Heart right ventricle (tissue), 16 donors: ENCODE data around the gene ZNRD2. TPM values are rescaled to one million over a fixed set of nuclear protein-coding genes. Genes with fewer than 3 reads are reported as not detected.

Experiments used
- ATAC-seq, 8 donors: fragments of 200-7000 bp; cut with Tn5 transposase; one replicate each; pipeline ENCODE4 v1.9.1; 2020; ENCODE audit warnings: mild to moderate bottlenecking in 8 of 8, moderate library complexity in 8 of 8, moderate number of reproducible peaks in 1 of 8
- DNase-seq, 2 donors: peaks; one replicate each; pipeline ENCODE4 v3.0.0-alpha.2; 2020
- H3K27ac ChIP-seq, 10 donors: fragments of 200-600 bp; sonication (generic) in 2 of 10; one replicate each; pipeline versions ENCODE4 v1.5.0 to v1.8.0; 2020 to 2022; ENCODE audit warnings: mild to moderate bottlenecking in 3 of 10
- H3K27me3 ChIP-seq, 7 donors: fragments of 200-600 bp; one replicate each; pipeline ENCODE4 v1.8.0; 2021 to 2022; ENCODE audit warnings: mild to moderate bottlenecking in 2 of 7
- H3K36me3 ChIP-seq, 9 donors: fragments of 200-600 bp; sonication (generic) in 1 of 9; one replicate each; pipeline versions ENCODE4 v1.5.0 to v1.8.0; 2020 to 2022; ENCODE audit warnings: mild to moderate bottlenecking in 2 of 9
- H3K4me1 ChIP-seq, 9 donors: fragments of 200-600 bp; sonication (generic) in 1 of 9; one replicate each; pipeline versions ENCODE4 v1.5.0 to v1.8.0; 2020 to 2022; ENCODE audit warnings: mild to moderate bottlenecking in 4 of 9
- H3K4me3 ChIP-seq, 10 donors: fragments of 200-600 bp; sonication (generic) in 2 of 10; one replicate each; pipeline versions ENCODE4 v1.5.0 to v1.8.0; 2020 to 2022; ENCODE audit warnings: mild to moderate bottlenecking in 7 of 10, moderate library complexity in 2 of 10
- H3K9me3 ChIP-seq, 11 donors: fragments of 200-600 bp in 10 of 11; sonication (generic) in 2 of 11; one replicate each; pipeline versions ENCODE4 v1.5.0 to v1.8.0; 2013 to 2022; ENCODE audit warnings: mild to moderate bottlenecking in 2 of 11, control low read depth in 1 of 11, moderate library complexity in 1 of 11
- WGBS, 2 donors: extraction: QIAGEN DNeasy Blood & Tissue Kit; methylation state at CpG; one replicate each; pipeline ENCODE4 v1.1.7; 2013; ENCODE audit warnings: inconsistent platforms in 1 of 2; 5-methylcytosine and 5-hydroxymethylcytosine counted together
- intact Hi-C, 10 donors: fragments of 100-400 bp; cut with DNase I; formaldehyde crosslinking; loops; one replicate each; pipeline versions ENCODE4 v1.11.1 to v1.14.2; 2022
- polyA plus RNA-seq, 2 donors: library from polyadenylated mRNA; stranded (reverse); fragments of 200-250 nt; gene quantifications; one replicate each; pipeline ENCODE4 v1.2.3, GENCODE V29; 2013
- total RNA-seq, 10 donors: library from RNA; stranded (reverse); fragmentation: NEBNext Ultra II Directional in 3 of 10; extraction: Animal tissue kit (Norgen Biotek cat#: 25700) in 3 of 10; gene quantifications; one replicate each; pipeline versions ENCODE4 v1.2.1 to v1.2.4, GENCODE V29; 2021 to 2023
- TF ChIP-seq, protein P1 (sequence below), 9 donors: fragments of 200-600 bp; sonication (generic) in 2 of 9; IDR thresholded peaks; one replicate each; pipeline versions ENCODE4 v1.5.0 to v1.8.0; 2021 to 2022; ENCODE audit warnings: antibody characterized with exemption in 9 of 9, mild to moderate bottlenecking in 5 of 9, moderate library complexity in 1 of 9
- donor health status: Arrhythmogenic right ventricular cardiomyopathy.
- donor health status: ischemic (EF 13 %, LVEDD 7.1; RV severe dilation, severe dysfunction).
- donor health status: healthy with polysubstance abuse.
- donor health status: DM: no; HTN: yes; CAD: no.
- donor health status: DM: no; HTN: no; CAD: no.
- donor health status: ischemic (EF 25% LVEDD 6.9; RV normal size, moderate dysfunction).
- donor health status: ischemic (EF 25% LVEDD 5.7; RV mildly dilated, moderate dysfunction).
- donor health status: healthy.
- donor health status: DM: yes; HTN: yes; CAD: no.
- donor health status: Ischemic cardiomyopathy.
- donor health status: ischemic (EF 35%, LVEDD 5.7; RV mildly dilated, moderate dysfunction).
- donor health status: nonischemic (EF 11% LVEDD 7.7; RV severe dilation, severe dysfunction).
- donor health status: DM: yes; HTN: yes; CAD: no.
- donor health status: PGD.
- donor health status: ischemic (EF 29% LVEDD 5.4; RV normal size, mild dysfunction).
- donor health status: nonischemic (EF 23%, LVEDD 6.1; RV moderate dilation, normal function).

Gene ZNRD2
- total and polyA plus RNA-seq, 12 donors = 23.7 to 92.0 (median 27.7) TPM

DNA sequence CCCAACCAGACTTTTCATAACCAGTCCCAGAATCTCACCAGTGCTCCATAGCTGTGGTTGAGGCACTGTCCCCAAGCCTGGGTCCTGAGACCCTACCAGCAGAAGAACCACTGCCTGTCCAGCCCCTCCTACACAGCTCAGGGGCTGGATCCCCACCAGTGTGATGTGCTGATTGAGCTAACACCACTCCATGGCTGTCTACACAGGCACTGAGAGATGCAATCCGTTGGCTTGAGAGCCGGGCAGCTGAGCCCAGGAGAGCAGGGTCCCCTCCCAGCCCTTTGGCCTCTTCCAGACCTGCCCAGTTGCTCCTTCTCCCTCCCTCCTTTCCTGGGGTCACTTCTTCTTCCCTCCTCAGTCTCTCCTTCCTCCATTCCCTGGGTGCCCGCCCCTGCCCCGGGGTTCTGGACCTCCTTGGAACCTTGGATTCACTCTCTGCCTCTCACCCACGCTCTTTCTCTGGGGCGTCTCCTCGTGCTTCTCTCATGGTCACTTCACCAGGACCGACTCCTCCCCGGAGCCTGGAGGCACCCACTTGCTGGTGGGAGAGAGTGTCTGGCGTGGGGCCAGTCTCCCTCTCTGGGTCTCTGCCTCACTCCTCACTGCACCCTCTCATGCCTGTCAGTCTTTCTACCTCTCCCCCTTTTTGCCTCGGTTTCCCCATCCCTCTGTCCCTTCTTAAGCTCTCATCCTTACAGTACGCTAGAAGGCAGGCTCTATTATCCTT lies 46.1 kb upstream of the ZNRD2 start:
- DNase-seq = peak; percentile 52 to 58
- 37 to 39% methylated on average over 12 of the region's 12 CpGs for WGBS, 2 donors
- intact Hi-C loops = no loop called here

DNA sequence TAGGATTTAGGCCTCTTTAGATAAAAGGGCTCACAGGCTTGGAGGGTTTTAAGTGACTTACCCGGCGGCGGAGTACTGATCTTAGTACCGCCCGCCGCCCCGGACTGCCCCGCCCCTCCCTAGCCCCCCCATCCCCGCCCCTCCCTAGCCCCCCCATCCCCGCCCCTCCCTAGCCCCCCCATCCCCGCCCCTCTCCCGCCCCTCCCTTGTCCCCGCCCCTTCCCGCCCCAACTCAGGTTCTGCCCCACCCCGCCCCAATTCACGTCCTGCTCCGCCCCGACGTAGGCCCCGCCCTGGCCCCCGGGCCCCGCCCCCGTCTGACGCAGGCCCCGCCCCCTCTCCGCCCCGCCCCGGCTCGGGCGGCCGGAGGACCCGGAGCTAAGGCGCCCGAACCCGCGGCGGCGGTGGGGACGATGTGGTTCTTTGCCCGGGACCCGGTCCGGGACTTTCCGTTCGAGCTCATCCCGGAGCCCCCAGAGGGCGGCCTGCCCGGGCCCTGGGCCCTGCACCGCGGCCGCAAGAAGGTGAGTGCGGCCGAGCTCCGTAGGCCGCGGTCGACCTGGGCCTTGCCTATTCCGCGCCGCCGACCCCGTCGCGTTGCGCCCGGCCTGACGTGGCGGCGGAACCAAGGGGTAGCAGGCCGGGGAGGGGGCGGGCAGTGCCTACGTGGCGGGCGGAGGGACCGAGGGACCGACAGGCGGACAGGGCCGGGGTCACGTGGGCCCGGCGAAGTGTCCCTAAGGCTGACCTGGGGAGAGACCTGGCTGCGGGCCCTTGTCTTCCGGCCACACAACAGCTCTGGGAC lies 45.3 kb upstream of the ZNRD2 start, which contains the start of gene SCYL1:
Gene SCYL1, plus strand, starts transcription at position 343 of the 805 bp plus-strand sequence. Its CDS starts 71 bp downstream, at position 414.
- ATAC-seq = peak; percentile 86 to 97 (median 92)
- Histone ChIP-seq H3K36me3 (peaks cover 0 to 40% (median 11%) of the 10 kb centered on the region in 9 donors), H3K4me3 (peak within 1 kb of the TSS; percentile 84 to 100 (median 98)), H3K27ac (peak within 1 kb of the TSS; percentile 74 to 98 (median 94)), H3K9me3 (no peaks in the 10 kb centered on the region), H3K27me3 (no peaks in the 10 kb centered on the region), H3K4me1 (peaks cover 9 to 39% (median 24%) of the 10 kb centered on the region in 9 donors)
- WGBS, 2 donors = 0 to 1% methylated on average over 49 to 82 of the region's 82 CpGs
- intact Hi-C loops = no loop called here
- TF ChIP-seq, protein P1, sequence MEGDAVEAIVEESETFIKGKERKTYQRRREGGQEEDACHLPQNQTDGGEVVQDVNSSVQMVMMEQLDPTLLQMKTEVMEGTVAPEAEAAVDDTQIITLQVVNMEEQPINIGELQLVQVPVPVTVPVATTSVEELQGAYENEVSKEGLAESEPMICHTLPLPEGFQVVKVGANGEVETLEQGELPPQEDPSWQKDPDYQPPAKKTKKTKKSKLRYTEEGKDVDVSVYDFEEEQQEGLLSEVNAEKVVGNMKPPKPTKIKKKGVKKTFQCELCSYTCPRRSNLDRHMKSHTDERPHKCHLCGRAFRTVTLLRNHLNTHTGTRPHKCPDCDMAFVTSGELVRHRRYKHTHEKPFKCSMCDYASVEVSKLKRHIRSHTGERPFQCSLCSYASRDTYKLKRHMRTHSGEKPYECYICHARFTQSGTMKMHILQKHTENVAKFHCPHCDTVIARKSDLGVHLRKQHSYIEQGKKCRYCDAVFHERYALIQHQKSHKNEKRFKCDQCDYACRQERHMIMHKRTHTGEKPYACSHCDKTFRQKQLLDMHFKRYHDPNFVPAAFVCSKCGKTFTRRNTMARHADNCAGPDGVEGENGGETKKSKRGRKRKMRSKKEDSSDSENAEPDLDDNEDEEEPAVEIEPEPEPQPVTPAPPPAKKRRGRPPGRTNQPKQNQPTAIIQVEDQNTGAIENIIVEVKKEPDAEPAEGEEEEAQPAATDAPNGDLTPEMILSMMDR (IDR thresholded peaks at IDR 0.05) = no peak
- DNase-seq = peak; percentile 78 to 86

More for the DNA sequence above, 46.1 kb upstream of the ZNRD2 start:
- Histone ChIP-seq H3K36me3 (peaks cover 0 to 33% (median 11%) of the 10 kb centered on the region in 9 donors), H3K9me3 (no peaks in the 10 kb centered on the region), H3K27me3 (no peaks in the 10 kb centered on the region), H3K27ac (peak overlapping the region in 9 of 10 donors; percentile 53 to 80 (median 65)), H3K4me1 (peaks cover 9 to 39% (median 24%) of the 10 kb centered on the region in 9 donors), H3K4me3 (peak overlapping the region in 9 of 10 donors; percentile 17 to 100 (median 44))
- ATAC-seq = peak; percentile 3 to 50 (median 22)
- TF ChIP-seq, protein P1 (IDR thresholded peaks at IDR 0.05) = no peak

DNA sequence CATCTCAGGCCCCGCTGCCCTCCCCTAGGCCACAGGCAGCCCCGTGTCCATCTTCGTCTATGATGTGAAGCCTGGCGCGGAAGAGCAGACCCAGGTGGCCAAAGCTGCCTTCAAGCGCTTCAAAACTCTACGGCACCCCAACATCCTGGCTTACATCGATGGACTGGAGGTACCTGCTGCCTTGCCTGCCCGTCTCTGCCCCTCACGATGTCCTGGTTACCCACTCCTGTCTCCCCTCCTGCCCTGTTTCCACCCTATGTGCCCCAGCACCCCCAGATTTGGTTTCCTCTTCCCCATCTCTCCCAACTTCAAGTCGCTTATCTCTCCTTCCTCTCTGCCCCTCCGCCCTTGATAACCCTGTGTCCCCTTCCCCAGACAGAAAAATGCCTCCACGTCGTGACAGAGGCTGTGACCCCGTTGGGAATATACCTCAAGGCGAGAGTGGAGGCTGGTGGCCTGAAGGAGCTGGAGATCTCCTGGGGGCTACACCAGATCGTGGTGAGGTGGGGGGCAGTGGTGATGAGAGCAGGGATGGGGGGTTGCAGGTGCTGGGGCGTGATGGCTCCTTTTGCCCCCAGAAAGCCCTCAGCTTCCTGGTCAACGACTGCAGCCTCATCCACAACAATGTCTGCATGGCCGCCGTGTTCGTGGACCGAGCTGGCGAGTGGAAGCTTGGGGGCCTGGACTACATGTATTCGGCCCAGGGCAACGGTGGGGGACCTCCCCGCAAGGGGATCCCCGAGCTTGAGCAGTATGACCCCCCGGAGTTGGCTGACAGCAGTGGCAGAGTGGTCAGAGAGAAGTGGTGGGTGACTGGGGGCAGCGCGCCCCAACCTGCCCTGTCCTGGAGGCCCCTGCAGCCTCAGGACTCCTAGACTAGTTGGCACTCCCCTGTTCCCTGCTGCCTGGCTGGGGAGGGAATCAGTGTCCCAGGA lies 44.5 kb upstream of the ZNRD2 start:
- peaks cover 9 to 39% (median 24%) of the 10 kb centered on the region in 9 donors for H3K4me1 ChIP-seq
- H3K9me3 ChIP-seq = no peaks in the 10 kb centered on the region
- TF ChIP-seq, protein P1 (IDR thresholded peaks at IDR 0.05) = no peak
- ATAC-seq (peak in 1 of 8 donors; percentile 3), DNase-seq (no peak)
- peak overlapping the region; percentile 74 to 98 (median 94) for H3K27ac ChIP-seq
- WGBS, 2 donors = 46 to 47% methylated on average over 31 of the region's 31 CpGs
- H3K27me3 ChIP-seq = no peaks in the 10 kb centered on the region
- H3K4me3 ChIP-seq = peak overlapping the region; percentile 84 to 100 (median 98)
- intact Hi-C loops = no loop called here
- H3K36me3 ChIP-seq = peaks cover 0 to 49% (median 18%) of the 10 kb centered on the region in 9 donors
